ENCODE results near the gene CPNE5.

Gene CPNE5

DNA sequence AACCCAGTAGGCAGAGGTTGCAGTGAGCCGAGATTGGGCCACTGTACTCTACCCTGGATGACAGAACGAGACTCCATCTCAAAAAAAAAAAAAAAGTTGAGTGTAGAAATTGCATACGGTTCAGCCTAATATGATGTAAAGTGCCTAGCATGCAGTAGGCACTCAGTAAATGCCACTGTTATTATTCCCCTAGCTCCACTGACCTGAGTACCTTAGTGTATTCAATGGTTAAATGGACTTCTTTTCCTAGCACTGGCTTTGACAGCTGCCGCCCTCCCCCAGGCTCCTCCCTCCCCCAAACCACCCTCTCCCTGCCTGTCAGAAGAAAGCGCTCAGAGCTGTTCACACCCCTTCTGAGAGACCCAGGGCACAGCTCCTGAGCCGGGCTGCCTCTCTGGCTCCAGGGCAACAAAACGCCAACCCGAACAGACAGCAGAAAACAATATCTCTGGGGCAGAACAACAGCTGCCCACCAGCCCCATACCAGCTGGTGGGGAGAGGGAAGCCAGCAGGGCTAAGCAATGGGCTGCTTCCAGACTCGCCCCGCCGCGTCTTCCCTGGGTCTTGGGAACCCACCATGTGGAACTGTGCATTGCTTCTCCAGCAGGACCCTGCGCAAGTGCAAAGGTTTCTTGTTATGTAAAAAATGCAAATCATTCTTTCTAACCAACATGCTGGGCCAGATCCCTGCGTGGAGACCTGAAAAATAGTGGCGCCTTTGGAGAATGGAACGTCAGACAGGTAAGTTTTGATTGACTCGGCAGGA lies 4.5 kb downstream of the CPNE5 start:
- no peak for DNase-seq (ENCODE audit: low spot score)

DNA sequence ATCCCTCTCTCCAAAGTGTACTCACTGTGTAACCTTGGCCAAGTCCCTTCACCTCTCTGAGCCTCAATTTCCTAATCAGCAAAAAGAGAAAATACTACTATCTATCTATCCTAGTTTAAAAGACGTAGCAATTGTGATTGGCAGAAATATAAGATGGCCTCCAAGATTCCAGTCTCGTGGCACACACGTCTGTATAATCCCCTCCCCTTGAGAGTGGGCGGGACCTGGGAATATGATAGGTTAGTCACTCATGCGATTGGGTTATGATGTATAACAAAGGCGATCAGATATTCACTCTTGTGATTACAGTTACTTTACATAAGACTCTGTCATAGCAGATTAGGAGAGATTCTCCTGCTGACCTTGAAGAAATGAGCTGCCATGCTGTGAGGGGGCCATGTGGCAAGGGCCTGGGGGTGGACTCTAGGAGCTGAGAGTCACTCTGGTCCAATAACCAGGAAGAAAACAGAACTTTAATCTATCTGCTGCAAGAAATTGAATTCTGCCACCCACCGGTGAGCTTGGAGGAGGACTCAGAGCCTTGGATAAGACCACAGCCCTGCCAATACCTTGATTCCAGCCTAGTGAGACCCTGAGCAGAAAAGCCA lies 6.0 kb downstream of the CPNE5 start:
- no peak for DNase-seq (ENCODE audit: low spot score)

DNA sequence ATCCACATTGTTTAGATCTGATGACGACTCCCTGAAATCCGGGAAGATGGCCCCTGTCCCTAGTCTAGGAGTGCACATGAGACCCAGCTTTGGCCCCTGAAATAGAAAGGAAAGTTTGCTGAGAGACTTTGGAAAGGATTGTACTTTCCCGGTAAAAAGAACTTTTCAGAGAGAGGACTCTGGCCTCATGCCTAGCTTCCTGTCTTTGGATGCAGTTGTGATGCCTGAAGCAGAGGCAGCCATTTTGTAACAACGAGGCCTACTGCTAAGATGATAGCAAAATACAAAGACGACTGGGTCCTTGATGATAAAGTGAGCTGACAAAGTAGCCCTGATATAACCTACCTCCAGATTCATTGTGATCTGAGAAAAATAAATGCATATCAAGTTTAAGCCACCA lies 6.9 kb downstream of the CPNE5 start:
- DNase-seq (ENCODE audit: low spot score), result no peak

DNA sequence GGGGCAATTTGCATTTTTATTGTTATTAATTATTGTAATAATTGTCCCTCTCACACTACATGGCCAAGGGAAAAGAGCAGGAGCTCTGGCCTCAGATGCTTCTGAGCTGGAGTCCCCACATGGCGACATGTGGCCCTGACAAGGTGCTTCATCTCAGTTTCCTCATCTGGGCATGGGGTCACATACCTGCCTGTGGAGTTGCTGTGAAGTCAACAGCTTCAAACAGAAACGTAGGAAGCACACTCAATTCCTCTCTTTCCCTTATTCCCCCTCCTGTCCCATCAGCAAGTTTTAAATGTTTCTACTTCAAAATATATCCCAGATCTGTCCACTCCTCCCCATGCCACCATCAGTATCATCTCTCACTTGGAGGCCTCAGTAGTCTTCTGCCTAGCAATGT lies 8.7 kb downstream of the CPNE5 start:
- no peak for DNase-seq (ENCODE audit: low spot score)

DNA sequence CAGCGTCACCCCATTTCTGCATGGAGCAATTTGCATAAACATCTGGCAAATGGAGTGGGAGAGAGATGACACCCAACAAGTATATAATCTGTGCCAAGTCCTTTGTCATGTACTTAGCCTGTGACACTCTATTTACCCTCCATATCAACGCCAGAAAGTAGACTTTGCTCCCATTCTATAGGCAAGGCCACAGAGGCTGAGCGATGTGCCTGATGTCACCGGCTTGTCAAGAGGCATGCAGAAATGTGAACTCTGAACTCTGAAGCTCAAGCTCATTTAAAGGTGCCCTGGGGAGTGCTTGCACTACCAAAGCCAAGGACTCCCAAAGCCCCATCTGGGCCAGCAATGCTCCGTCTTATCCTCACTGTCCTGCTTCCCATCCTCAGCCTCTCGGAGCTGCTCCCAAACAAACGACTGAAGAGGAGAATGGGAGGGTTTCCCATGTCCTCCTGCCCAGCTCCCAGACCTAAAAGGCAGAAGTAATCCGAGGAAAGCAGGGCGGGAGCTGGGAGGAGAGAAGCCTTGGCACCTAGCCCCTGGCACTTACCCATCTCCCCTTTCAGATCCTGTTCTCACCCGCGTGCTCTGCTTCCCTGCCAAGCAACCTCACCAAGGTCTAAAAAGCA lies 9.2 kb downstream of the CPNE5 start:
- DNase-seq (ENCODE audit: low spot score), result no peak

DNA sequence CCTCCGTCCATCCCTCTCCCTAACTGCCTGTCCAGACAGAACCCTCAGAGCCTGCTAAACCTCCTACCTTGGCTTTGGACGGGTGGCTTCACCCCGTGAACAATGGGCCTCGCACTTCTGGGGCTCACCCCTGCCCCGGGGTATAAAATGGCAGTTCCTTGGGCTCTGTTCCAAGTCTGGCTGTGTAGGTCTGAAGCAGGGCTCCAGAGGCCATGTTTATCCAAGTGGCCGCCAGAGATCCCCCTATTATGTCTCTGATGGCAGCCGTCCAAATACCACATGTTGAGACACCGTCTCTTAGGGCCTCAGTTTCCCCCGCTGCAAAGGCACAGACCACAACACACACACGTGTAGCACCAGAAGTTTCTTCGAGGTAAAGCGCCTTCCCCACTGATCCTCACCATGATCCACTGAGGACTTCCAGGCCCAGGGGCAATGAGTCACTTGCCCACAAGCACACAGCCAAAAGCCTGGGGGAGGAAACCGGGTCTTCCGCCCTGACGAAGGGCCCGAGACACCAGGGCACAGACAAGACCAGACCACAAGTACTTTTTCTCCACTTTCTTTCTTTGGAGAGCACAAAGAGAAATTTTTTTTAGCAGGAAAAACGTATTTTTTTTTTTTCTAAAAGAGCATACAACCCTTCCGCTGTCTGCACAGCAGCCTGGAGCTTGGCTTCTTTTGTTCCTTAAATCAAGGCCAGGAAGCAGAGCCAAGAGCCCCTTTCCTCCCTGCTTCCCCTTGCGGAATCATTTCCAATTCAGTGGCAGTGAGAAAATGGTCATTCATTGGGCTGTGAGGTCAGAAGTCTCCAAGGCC lies 11.8 kb downstream of the CPNE5 start:
- no peak for DNase-seq (ENCODE audit: low spot score)

DNA sequence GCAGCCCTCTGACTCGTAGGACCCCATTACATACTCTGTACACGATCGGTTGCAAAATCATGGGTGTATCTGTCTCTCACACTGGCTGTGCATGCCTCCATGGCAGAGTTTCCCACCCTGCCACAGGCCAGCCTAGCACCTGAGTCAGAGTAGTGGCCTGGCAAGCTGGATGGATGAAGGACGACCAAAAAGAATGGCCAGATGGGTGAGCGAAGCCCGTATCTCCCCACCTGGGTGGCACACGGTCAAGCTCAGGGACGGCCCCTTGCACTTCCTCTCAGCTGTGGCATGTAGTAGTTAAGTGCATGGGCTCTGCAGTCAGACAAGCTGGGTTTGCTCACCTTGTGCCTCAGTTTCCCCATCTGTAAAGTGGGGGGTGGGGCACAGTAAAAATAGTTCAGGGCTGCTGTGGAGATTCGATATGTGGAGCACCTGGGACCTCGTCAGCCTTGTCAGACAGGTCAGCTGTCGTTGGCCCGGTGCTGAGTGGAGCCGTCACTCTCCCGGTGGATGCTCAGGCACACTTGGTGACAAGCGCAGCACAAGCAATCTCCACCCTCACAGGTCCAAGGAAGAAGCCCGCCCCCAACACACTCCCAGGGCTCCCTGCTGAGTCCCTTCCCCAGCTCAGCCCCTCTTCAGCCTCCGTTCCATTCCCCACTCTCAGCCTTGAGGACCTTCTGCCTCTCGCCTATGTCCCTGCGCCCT lies 12.6 kb downstream of the CPNE5 start:
- no peak for DNase-seq (ENCODE audit: low spot score)

DNA sequence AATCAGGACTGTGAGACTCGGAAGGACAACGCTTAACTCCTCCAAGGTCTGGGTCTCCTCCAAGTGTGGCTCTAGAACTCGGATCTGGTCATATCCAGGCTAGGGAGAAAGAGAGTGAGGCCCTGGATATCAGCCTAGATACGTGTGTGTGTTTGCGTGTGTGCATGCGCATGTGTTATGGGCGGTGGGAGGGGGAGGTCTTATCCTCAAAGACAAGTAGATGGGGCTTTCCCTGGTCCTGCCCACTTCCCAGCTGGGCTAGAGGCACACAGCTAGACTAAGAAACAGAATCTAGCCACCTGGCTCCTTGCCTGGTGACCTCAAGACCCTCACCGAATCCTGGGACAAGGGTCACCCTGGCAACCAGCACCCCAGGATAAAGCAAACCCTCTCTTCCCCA lies 13.2 kb downstream of the CPNE5 start:
- no peak for DNase-seq (ENCODE audit: low spot score)

DNA sequence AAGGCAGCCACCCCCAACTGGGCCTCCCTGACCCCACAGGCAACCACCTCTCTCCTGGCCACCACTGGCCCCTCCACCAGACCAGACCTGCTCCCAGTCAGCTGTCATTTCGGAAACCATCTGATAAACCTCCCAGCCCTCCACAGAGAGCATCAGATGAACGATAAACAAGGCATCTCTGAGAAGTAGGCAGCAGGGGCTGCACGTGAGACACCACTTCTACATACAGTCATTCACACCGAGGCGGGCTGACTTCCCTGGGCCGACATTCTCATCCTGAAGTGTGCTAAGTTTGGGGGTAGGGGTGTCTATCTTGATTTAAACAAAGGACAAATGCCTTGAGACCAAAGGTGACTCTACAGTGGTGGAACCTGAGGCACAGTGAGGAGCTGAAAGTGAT lies 13.8 kb downstream of the CPNE5 start:
- DNase-seq (ENCODE audit: low spot score), result no peak

DNA sequence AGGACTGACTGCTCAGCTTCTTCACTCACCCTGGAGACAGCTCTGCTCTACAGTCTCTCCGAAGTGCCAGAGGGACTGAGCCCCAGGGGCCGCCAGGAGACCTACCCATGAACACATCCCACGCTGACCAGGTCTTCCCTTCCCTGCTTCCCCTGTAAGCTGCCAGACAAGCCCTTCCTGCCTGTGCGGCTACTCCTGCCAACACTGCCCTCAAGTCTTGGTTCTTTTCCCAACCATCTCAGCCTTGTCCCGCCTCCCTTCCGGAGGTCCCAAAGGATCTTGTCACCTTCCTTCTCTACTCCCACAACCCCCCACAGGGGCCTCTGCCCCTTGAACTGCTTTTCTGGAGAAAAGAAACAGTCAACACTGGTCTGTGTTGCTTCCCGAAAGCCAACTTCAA lies 15.0 kb downstream of the CPNE5 start:
- no peak for DNase-seq (ENCODE audit: low spot score)

DNA sequence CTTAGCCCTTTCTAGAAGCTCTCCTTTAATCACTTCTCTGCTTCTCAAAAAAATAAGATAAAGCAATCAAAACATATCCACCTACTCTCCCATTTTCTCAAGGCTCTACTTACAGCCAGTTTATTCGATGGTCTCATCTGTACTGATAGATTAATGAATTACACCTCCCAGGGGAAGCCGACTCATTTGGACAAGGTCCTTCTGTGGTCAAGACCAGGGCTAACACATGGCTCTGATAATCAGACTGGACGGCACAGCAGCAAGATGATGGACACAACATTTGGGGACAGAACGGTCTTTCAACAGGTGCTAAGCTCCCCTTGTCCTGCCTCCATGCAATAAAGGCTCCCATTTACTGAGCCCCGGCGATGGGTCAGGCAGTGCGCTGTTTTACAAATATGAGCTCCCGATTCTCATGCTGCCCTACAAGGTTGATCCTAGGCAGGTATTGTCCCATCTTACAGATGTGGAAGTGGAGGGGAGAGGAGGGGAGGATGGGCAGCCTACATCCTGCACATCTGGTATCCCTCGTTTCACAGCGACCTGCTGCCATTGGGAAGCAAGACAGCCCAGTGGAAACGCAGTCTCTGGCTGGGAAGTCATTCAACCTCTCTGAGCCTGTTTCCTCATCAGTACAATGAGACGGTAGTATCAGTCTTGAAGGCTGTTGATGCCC lies 15.7 kb downstream of the CPNE5 start:
- DNase-seq (ENCODE audit: low spot score), result no peak

DNA sequence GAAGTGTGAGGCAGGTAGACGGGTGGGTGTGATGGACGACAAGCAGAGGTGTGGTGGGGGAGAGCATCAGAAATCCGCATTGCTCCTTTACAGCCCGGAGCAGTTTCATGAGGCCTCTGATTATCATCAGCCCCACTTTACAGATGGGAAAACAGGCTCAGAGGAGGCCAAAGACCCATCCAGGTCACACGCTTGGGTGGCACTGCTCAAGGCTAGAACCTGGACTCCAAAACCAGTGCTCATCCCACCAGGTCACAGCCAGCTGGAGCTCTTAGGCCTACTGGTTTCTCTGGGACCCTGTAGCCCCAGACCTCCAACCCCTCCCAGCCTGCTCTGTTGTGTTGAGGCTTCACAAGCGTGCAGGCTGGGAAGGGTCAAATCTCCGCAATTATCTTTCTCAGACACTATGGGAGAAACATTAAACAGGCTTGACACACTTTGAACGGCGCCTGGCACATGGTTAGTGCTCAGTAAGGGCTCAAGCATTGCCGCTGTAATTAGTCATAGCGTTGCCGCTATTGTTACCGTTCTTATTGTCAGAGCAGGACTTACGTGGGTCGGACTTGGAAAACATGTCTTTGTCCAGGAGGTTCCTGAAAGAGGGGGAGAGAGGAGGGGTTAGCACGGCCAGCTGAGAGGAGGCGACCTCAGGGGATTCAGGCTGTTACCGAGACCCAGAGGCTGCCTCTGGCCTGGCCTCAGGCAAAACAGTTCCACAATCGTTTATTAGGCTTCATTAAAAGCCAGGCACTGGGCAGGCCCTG lies 16.6 kb downstream of the CPNE5 start:
- no peak for DNase-seq (ENCODE audit: low spot score)

DNA sequence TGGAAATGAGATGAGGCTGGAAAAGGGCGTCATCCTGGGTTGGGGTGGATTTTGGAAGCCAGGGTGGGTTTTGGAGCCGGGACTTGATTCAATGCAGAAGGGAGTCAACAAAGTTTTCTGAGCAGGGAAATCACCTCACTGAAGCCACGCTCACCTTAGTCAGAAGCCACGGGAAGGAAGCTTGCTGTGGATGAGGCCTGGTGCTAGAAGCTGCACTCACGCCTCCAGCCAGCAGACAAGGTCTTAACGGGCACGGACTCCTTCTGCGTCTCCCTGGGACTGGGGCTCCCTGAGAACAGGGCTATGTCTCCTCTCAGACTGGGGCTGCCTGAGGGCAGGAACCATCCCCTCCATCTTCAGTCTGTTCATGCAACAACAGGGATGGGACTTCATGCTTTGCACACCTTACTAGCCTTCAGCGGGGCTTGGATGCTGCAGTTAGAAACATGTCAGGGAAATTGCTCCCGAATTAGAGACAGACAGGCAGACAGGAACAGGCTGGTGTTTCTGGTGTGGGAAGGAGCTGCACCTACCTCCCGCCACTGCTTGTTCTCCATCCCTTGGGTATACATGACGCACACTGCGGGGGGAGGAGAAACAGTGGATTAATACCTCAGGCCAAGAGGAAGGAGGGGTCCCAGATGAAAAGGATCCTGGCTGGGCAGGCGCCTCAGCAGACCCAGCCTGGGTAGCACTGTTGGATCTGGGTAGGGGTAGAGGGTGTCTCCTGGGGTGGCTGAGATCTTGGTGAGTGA lies 17.5 kb downstream of the CPNE5 start:
- DNase-seq (ENCODE audit: low spot score), result no peak

DNA sequence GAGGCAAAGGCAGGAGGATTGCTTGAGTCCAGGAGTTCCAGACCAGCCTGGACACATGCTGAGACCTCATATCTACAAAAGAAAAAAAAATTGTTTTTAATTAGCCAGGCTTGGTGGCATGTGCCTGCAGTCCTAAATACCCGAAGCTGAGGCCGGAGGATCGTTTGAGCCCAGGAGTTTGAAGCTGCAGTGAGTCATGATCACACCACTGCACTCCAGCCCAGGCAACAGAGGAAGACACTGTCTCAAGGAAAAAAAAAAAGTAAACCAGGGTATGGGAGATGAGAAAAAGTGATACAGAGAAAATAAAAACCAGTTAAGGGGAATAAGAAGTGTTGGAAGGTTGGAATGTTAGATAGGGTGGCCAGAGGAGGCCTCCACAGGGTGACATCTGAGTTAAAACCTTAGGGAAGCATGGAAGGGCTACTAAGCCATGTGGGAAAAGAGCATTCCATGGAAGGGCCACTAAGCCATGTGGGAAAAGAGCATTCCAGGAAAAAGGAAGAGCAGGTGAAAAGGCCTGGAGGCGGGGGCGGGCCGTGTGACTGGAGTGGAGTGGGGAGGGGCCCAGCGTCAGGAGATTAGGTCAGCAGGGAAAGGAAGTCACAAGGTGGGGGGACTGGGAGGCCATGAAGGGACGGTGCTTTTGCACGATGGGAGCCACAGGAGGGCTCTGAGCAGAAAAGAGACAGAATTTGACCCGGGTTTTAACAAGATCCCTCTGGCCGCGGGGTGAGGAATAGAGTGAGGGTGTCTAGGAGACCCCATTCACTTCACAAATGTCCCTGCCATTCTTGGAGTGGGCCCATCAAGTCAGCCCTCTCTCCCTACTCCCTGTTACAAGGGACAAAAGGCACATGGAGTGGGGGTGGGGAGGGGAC lies 18.3 kb downstream of the CPNE5 start:
- DNase-seq (ENCODE audit: low spot score), result no peak

DNA sequence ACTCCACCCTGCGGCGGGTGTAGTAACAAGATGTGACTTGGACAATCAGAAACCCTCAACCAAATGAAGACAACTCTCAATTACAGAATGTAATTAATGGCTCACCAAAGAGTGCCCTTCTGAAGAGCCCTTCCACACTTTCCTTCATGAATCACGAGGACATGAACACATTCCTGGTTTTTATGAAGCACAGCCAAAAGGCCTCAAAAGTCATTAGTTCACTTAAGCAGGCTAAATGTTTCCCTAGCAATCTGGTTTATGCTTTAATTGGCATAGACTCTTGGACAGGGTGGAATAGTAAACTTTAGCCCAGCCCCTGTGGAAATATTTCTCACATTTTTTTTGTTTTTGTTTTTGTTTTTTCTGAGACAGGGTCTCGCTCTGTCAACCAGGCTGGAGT lies 20.5 kb downstream of the CPNE5 start:
- DNase-seq (ENCODE audit: low spot score), result no peak

DNA sequence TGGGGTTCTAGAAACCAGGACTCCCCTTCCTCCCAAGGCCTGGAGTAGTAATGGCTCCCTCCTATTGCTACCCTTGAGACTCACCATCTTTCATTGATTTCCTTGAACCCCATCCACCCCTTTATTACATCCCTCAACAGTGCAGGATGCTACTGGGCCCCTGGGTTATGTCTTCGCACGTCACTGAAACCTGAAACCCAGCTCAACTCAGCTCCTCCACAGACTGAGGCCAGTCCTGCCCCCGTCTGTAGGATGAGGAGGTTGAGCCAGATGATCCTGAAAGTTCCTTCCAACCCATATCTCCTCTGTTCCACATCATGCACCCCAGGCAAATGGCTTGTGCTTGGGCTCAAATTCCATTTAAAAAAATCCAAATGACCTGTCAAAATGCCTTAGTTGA lies 21.4 kb downstream of the CPNE5 start:
- DNase-seq (ENCODE audit: low spot score), result no peak

DNA sequence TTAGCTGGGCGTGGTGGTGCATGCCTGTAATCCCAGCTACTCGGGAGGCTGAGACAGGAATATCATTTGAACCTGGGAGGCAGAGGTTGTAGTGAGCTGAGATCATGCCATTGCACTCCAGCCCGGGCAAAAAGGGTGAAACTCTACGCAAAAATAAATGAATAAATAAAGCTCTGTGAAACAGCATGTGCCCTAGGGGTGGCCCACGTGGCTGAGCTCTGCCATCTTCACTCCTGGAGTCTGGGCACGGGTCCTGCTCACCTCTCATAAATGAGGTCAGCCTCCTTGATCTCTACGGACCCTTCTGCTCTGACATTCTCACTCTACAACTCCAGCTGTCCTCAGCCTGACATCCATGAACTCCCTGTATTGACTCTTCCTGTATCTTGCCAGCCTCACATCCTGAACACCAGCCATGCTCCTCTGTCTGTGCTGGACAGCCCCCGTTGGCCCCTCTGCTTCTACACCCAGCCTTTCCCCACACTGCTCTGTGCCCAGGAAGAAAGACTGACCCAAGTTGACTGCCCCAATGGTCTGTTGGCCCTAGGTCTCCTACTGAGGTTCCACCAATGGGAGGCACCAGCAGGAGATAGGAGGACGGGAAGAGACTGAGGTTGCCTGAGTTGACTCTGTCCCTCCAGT lies 21.9 kb downstream of the CPNE5 start:
- DNase-seq (ENCODE audit: low spot score), result no peak

DNA sequence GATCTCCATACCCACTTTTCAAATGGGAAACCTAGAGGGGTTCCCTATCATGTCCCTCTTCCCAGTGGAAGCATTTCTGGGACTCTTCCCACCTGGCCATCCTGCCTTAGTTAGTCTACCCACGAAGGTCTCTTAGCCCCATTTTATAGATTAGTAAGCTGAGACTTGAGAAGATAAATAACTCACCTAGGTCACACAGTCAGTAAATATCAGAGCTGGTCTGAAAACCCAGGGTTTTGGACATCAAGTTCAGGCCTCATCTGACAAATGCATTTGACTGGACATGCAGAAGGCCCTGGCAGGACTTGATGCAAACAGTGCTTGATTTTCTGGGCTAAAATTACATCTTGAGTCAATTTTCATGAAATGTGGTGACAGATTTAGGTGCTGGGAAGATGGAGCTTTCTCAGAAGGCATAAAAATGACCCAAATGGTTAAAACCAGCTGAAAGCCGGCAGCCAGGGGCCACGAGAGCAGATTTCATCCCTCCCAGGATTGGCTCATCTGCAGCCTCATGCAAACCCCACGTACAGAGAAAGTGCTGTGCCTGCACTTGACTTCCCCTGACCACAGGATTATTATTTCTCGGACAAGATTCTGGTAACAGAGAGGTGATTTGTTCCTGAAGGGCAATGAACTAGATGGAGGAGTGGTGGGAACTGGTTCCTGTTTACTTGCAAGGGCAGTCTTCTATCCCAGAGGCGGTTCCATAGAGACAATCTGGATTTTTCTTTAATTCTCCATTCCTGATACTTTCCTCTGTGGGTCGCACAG lies 23.1 kb downstream of the CPNE5 start:
- DNase-seq (ENCODE audit: low spot score), result no peak

Data from hematopoietic multipotent progenitor cell treated with erythropoietin and hydrocortisone succinate and interleukin-3 and kit ligand, for 15 days (in vitro differentiated cells).